Kidney tubule cell (primary cell): ENCODE measurements around the gene RIMBP2.

Experiments
- DNase-seq: peaks from one replicate; pipeline ENCODE4 v3.0.0-alpha.2; 2018; ENCODE audit warnings: low spot score

Gene RIMBP2

DNA sequence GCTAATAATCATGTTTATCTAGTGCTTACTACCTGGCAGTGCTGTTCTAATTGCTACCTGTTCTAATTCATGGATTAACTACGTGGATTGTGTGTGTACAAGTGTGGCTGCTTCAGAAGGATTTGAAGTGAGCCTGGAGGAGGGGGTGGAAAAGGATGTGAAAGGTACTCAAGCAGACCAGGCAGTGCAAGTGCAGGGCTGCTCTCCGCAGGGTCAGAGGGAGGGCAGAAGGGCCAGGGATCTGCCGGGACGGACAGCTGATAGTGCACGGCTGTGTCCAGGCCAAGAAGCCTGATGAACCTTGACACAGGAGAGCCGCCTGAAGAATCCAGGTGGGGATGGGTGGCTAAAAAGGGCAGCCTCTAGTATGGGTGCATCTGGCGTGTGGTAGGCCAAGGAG lies 349.9 kb downstream of the RIMBP2 start:
- DNase-seq = no peak

- peak; percentile 38 for DNase-seq
These were observed 351.5 kb downstream of the RIMBP2 start for GRCh38 chr12:130364578-130364977.

- no peak for DNase-seq
These were observed 354.0 kb downstream of the RIMBP2 start for GRCh38 chr12:130362060-130362459.

DNA sequence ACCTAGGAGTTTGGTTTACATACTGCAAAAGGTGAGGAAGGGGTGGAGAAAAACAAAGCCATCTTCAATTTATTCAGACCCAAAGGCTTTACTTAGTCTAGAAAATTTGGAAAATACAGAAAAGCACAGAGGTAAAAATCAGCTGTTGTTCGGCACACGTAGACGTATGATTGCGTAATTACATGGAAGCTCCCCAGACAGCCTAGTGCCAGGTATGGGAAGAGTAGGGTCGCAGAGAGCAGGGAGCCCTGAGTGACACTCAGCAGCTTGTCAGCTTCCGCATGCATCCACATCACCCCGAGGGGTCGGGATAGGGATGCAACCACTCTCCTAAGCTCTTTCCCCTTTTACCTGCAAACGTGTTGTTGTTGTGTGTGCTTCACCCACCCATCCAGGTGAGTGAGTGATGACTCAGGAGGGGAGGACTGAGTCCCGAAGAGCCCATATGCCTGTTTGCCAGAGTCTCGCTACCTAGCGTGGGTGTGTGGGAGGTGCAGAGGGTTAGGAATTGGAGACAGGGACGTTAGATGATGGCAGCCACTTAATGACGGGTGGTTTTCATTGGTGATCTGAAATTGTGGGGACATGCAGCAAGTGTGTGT lies 358.3 kb downstream of the RIMBP2 start:
- DNase-seq = no peak

DNA sequence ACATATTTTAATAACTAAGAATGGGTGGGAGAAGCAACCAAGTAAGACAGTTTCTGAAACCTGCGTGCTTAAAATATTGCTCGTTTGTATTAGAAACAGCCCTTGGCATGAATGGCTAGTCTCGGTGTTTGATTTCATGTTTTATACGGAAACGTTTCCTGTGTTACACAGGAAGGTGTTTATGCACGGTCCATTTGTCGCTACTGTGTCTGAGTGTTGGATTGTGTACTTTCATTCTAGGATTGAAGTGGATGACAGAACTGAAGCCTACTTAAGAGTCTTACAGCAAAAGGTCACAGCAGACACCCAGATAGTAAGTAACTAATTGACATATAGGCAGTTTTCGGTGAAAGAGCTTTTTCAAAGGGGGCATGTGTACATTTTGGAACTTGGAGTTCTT lies 358.9 kb downstream of the RIMBP2 start:
- DNase-seq = peak; percentile 8

DNA sequence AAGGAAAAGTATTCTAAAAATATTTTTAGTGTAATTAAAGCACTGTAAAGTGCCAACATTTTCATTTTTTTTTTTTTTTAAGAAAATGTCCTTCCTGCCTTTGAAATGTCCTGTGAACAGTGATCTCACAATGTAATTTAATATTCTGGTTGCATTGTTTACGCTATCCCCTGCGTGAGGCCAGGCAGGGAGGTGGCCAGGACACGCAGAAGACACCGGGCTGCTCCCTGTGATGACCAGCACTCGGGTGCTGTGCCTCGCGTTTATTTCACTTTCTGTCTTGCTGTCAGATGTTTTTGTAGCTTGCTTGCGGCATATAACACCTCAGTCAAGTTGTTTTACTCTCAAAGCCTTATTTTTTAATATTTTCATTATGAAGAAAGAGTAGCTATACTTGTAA lies 359.9 kb downstream of the RIMBP2 start:
- no peak for DNase-seq

DNA sequence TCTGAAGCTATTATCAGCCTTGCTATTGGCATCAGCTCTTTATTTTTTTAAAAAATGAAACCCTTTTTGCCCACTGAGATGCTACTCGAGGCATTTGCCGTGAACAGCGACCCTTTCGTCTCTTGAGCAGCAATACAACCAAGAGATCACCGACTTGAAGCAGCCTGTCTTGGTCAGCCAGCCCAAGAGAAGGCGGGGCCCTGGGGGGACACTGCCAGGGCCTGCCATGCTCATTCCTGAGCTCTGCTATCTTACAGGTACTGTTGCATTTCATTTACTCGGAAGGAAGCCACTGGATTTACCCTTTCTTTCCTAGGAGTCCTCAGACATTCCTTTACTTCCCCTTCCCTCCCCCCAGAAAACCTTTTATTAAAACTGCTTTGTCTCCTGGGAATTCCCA lies 361.7 kb downstream of the RIMBP2 start:
- DNase-seq = no peak

- no peak for DNase-seq
These were observed 363.0 kb downstream of the RIMBP2 start for GRCh38 chr12:130353081-130353480.

GRCh38 chr12:130351326-130351725 lies 364.8 kb downstream of the RIMBP2 start:
- no peak for DNase-seq

DNA sequence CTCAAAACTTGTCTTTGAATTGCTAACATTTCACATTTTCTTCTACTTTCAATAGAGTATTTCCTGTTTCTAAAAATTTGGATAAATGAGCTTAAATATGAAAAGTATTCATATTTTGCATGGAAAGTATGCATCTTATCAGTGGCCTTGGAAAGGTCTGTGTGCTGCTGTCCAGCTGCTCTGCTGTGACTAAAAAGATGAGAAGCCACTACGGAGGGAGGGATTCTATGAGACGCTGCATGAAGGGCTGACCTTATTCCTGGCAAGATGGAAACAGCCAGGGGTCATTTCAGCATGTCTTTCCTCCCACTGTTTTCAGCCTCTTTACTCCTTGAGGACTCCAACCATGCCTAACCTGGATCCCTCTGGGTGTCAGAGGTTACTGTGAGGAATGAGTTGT lies 365.4 kb downstream of the RIMBP2 start:
- no peak for DNase-seq

DNA sequence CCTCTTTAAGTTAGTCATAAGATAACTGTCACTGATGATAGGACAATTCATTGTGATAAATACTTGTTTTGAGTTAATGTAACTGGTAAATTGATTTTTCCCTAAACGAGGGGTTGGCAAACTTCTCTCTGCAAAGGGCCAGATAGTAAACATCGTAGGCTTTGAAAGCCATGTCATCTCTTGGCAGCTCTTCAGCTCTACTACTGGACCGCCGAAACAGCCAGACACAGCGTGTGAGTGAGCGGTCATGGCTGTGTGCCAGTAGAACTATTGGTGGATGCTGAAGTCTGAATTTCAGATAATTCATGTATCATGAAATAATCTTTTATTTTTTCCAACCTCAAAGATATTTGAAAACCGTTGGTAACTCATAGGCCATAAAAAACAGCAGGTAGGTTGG lies 368.5 kb downstream of the RIMBP2 start:
- no peak for DNase-seq
